ENCODE results near the gene SEC22C.

The SEC22C gene

GRCh38 chr3:42532229-42532628 is 49.5 kb downstream of the SEC22C start:
- Histone ChIP-seq H3K27ac (ENCODE audit: poor library complexity, severe bottlenecking) (no peak overlapping the region), H3K4me1 (ENCODE audit: insufficient read depth, poor library complexity, severe bottlenecking) (no peaks in the 10 kb centered on the region), H3K4me3 (ENCODE audit: severe bottlenecking) (no peak overlapping the region), H3K9me3 (ENCODE audit: severe bottlenecking) (no peaks in the 10 kb centered on the region), H3K27me3 (ENCODE audit: insufficient read depth, poor library complexity, severe bottlenecking) (no peaks in the 10 kb centered on the region), H3K36me3 (ENCODE audit: low read depth) (no peaks in the 10 kb centered on the region)
- TF ChIP-seq, protein P1, sequence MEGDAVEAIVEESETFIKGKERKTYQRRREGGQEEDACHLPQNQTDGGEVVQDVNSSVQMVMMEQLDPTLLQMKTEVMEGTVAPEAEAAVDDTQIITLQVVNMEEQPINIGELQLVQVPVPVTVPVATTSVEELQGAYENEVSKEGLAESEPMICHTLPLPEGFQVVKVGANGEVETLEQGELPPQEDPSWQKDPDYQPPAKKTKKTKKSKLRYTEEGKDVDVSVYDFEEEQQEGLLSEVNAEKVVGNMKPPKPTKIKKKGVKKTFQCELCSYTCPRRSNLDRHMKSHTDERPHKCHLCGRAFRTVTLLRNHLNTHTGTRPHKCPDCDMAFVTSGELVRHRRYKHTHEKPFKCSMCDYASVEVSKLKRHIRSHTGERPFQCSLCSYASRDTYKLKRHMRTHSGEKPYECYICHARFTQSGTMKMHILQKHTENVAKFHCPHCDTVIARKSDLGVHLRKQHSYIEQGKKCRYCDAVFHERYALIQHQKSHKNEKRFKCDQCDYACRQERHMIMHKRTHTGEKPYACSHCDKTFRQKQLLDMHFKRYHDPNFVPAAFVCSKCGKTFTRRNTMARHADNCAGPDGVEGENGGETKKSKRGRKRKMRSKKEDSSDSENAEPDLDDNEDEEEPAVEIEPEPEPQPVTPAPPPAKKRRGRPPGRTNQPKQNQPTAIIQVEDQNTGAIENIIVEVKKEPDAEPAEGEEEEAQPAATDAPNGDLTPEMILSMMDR (IDR thresholded peaks at IDR 0.05; ENCODE audit: poor library complexity, severe bottlenecking) = no peak
- DNase-seq (ENCODE audit: low spot score) = no peak
- no peak for ATAC-seq (ENCODE audit: low read depth)

DNA sequence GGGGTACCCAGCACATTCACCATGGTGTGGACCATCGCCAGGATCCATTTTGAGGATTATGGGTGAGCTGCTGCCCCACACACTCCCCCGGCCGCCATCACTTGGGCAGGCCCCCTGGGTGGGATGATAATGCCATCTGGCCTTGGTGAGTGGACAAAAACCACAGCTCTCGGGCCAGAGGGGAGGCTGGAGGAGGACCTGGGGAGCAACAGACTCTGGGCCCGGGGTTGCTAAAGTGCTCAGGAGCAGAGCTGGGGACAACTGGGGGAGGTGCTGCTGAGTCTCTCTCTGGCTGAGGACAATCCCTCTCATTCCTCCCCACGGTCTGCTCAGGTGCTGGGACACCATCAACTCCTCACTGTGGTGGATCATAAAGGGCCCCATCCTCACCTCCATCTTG is 50.3 kb downstream of the SEC22C start:
- TF ChIP-seq, protein P1 (IDR thresholded peaks at IDR 0.05; ENCODE audit: poor library complexity, severe bottlenecking) = no peak
- Histone ChIP-seq H3K4me1 (ENCODE audit: insufficient read depth, poor library complexity, severe bottlenecking) (no peaks in the 10 kb centered on the region), H3K4me3 (ENCODE audit: severe bottlenecking) (no peak overlapping the region), H3K27ac (ENCODE audit: poor library complexity, severe bottlenecking) (no peak overlapping the region), H3K36me3 (ENCODE audit: low read depth) (no peaks in the 10 kb centered on the region), H3K9me3 (ENCODE audit: severe bottlenecking) (no peaks in the 10 kb centered on the region), H3K27me3 (ENCODE audit: insufficient read depth, poor library complexity, severe bottlenecking) (no peaks in the 10 kb centered on the region)
- DNase-seq (ENCODE audit: low spot score) (no peak), ATAC-seq (ENCODE audit: low read depth) (no peak)

- DNase-seq (ENCODE audit: low spot score) (no peak), ATAC-seq (ENCODE audit: low read depth) (no peak)
- no peaks in the 10 kb centered on the region for H3K27me3 ChIP-seq (ENCODE audit: insufficient read depth, poor library complexity, severe bottlenecking)
- H3K4me1 ChIP-seq (ENCODE audit: insufficient read depth, poor library complexity, severe bottlenecking) = no peaks in the 10 kb centered on the region
- TF ChIP-seq, protein P1 (IDR thresholded peaks at IDR 0.05; ENCODE audit: poor library complexity, severe bottlenecking) = no peak
- H3K27ac ChIP-seq (ENCODE audit: poor library complexity, severe bottlenecking) = no peak overlapping the region
- H3K4me3 ChIP-seq (ENCODE audit: severe bottlenecking) = no peak overlapping the region
- no peaks in the 10 kb centered on the region for H3K9me3 ChIP-seq (ENCODE audit: severe bottlenecking)
- no peaks in the 10 kb centered on the region for H3K36me3 ChIP-seq (ENCODE audit: low read depth)
These were observed 51.7 kb downstream of the SEC22C start for GRCh38 chr3:42530073-42530472.

DNA sequence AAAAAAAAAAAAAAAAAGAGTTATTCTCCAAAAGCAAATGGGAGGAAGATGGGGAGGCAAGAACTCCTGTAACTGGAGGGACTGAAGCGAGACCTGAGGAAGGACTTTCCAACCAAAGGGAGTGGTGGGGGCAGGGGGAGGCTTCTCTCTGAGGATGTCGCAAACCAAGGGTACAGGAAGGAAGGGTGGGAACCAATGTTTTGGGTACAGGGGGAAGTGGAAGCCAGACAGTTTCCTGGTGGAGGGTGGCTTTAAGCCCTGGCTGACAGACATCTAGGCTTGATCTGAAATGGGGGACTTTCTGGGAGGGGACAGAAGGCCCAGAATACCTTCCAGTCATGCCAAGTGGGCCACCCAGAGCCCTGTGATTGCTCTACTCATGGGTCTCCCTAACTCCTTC is 52.3 kb downstream of the SEC22C start:
- DNase-seq (ENCODE audit: low spot score) = no peak

GRCh38 chr3:42527368-42527917 is 54.3 kb downstream of the SEC22C start:
- Histone ChIP-seq H3K9me3 (ENCODE audit: severe bottlenecking) (no peaks in the 10 kb centered on the region), H3K4me3 (ENCODE audit: severe bottlenecking) (no peak overlapping the region), H3K4me1 (ENCODE audit: insufficient read depth, poor library complexity, severe bottlenecking) (no peaks in the 10 kb centered on the region), H3K27me3 (ENCODE audit: insufficient read depth, poor library complexity, severe bottlenecking) (no peaks in the 10 kb centered on the region), H3K36me3 (ENCODE audit: low read depth) (no peaks in the 10 kb centered on the region), H3K27ac (ENCODE audit: poor library complexity, severe bottlenecking) (no peak overlapping the region)
- TF ChIP-seq, protein P1 (IDR thresholded peaks at IDR 0.05; ENCODE audit: poor library complexity, severe bottlenecking) = no peak
- DNase-seq (ENCODE audit: low spot score) (no peak), ATAC-seq (ENCODE audit: low read depth) (no peak)

More for the DNA sequence above, 52.3 kb downstream of the SEC22C start:
- no peak for ATAC-seq (ENCODE audit: low read depth)
- H3K4me1 ChIP-seq (ENCODE audit: insufficient read depth, poor library complexity, severe bottlenecking) = no peaks in the 10 kb centered on the region
- TF ChIP-seq, protein P1 (IDR thresholded peaks at IDR 0.05; ENCODE audit: poor library complexity, severe bottlenecking) = no peak
- H3K4me3 ChIP-seq (ENCODE audit: severe bottlenecking) = no peak overlapping the region
- no peaks in the 10 kb centered on the region for H3K27me3 ChIP-seq (ENCODE audit: insufficient read depth, poor library complexity, severe bottlenecking)
- no peaks in the 10 kb centered on the region for H3K9me3 ChIP-seq (ENCODE audit: severe bottlenecking)
- no peak overlapping the region for H3K27ac ChIP-seq (ENCODE audit: poor library complexity, severe bottlenecking)
- no peaks in the 10 kb centered on the region for H3K36me3 ChIP-seq (ENCODE audit: low read depth)

Measured in RWPE2 (cell line).